Measurements from ENCODE around the gene MGRN1. TPM values are rescaled to one million over a fixed set of nuclear protein-coding genes. Genes with fewer than 3 reads are reported as not detected.

MGRN1 gene
- total and polyA plus RNA-seq, 2 experiments from 2014 or later: 14.0 to 26.4 TPM

DNA sequence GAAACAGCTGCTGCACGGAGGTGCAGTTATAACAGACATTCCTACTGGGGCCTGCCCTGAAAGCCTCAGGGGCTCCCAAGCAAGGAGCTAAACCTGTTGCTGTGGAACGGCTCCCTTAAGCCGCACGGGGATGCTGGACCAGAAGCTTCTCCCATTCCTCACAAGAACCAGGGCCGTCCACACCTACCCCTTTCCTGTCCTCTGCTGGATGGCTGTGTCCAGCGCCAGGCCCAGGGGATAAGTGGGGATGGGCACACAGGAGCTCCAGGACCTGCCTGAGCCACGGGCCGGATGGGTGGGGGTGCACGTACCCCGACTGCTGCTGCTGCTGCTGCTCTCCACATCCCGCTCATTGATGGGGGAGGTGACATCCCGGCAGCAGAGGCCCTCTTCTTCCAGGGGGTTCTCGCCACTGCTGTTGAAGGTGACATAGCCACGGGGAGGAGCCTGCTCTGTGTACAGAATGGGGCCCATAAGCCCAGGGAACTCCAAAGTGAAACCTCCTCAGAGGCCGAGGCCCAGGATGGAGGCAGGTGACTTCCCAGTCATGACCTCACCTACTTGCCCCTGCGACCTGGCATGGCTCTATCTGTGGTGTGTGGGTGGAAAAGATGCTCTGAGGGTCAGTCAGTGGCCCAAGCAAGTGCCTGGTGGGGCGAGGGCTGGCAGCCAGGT is 77.3 kb downstream of the MGRN1 start:
- Histone ChIP-seq H3K36me3 (ENCODE audit: low read depth) (no peaks in the 10 kb centered on the region), H3K4me1 (ENCODE audit: insufficient read depth) (no peaks in the 10 kb centered on the region)

DNA sequence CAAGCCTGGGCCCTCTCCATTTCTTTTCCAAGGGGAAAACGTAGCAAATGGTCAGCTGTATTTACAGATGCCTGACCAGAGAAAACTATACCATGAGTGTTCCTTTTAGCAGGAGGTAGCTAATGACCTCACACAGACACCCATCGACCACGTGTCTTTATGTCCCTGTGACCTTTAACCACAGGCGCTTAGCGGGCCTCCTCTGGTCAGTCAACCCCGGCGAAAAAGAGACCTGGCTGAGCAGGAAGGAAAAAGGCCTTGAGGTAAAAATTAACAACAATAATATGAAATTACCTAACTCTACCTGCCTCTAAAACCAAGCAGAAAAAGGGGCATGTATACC is 77.8 kb downstream of the MGRN1 start:
- H3K36me3 ChIP-seq (ENCODE audit: low read depth): peaks cover 2% of the 10 kb centered on the region; the same call in 1 of the 2 replicates
- H3K4me3 ChIP-seq: no peak overlapping the region
- WGBS, 2 experiments (ENCODE audit: low coverage in 1 of 2, low lambda C conversion rate in 2 of 2, missing lambda C conversion rate in 2 of 2): 75 to 83% methylated on average over 7 of the region's 7 CpGs
- DNase-seq: no peak
- H2AFZ ChIP-seq: no peak overlapping the region
- H3K9me2 ChIP-seq (ENCODE audit: insufficient read depth): no peaks in the 10 kb centered on the region
- H3F3A ChIP-seq (ENCODE audit: insufficient read depth): no peaks in the 10 kb centered on the region
- H3K4me1 ChIP-seq (ENCODE audit: insufficient read depth): no peaks in the 10 kb centered on the region
- H3K4me2 ChIP-seq (ENCODE audit: unreplicated experiment): no peak overlapping the region
- no peak overlapping the region for H3K27ac ChIP-seq
- in situ Hi-C loops (cut with MboI): no loop called here
- no peaks in the 10 kb centered on the region for H3K27me3 ChIP-seq (replicated peaks; ENCODE audit: insufficient read depth)
- no peak overlapping the region for H3K9ac ChIP-seq
- no peaks in the 10 kb centered on the region for H3K79me2 ChIP-seq (ENCODE audit: insufficient read depth)
- H3K9me3 ChIP-seq (ENCODE audit: low read depth): no peaks in the 10 kb centered on the region
- H4K20me1 ChIP-seq (ENCODE audit: insufficient read depth): no peaks in the 10 kb centered on the region
- TF ChIP-seq EZH2 (IDR thresholded peaks at IDR 0.05; ENCODE audit: insufficient read depth, poor library complexity, severe bottlenecking): no peak
- no peak for TF ChIP-seq EZH2phosphoT487 (IDR thresholded peaks at IDR 0.05; ENCODE audit: insufficient read depth, low read depth)

More for the DNA sequence above, 77.3 kb downstream of the MGRN1 start:
- H3K9ac ChIP-seq: no peak overlapping the region
- no peaks in the 10 kb centered on the region for H4K20me1 ChIP-seq (ENCODE audit: insufficient read depth)
- in situ Hi-C loops (cut with MboI): no loop called here
- no peak for TF ChIP-seq EZH2phosphoT487 (IDR thresholded peaks at IDR 0.05; ENCODE audit: insufficient read depth, low read depth)
- no peak for TF ChIP-seq EZH2 (IDR thresholded peaks at IDR 0.05; ENCODE audit: insufficient read depth, poor library complexity, severe bottlenecking)
- DNase-seq: no peak
- H2AFZ ChIP-seq: no peak overlapping the region
- no peak overlapping the region for H3K4me3 ChIP-seq
- no peaks in the 10 kb centered on the region for H3K9me3 ChIP-seq (ENCODE audit: low read depth)
- no peaks in the 10 kb centered on the region for H3K79me2 ChIP-seq (ENCODE audit: insufficient read depth)
- H3K9me2 ChIP-seq (ENCODE audit: insufficient read depth): no peaks in the 10 kb centered on the region
- 95 to 96% methylated on average over 17 of the region's 17 CpGs for WGBS, 2 experiments (ENCODE audit: low coverage in 1 of 2, low lambda C conversion rate in 2 of 2, missing lambda C conversion rate in 2 of 2)
- H3F3A ChIP-seq (ENCODE audit: insufficient read depth): no peaks in the 10 kb centered on the region
- no peak overlapping the region for H3K27ac ChIP-seq
- no peak overlapping the region for H3K4me2 ChIP-seq (ENCODE audit: unreplicated experiment)
- no peaks in the 10 kb centered on the region for H3K27me3 ChIP-seq (replicated peaks; ENCODE audit: insufficient read depth)

DNA sequence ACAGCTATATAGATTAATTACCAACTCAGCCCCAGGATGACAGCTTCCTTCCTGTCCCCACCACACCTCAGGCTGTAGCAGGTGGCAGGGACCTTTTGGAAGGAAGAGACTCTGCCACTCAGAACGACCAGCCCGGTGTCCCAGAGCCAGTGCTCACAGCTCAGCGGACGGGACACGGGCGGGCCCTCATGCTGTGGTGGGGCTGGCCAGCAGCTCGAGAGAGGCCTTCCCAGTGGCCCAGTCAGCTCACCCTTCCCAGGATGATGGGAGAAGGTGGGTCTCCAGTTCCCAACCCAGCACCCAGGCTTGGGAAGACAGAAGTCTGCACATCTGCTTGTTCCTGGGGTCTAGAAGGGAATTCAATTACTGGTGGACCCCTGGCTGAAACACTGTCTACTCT is 79.3 kb downstream of the MGRN1 start:
- H3F3A ChIP-seq (ENCODE audit: insufficient read depth): no peaks in the 10 kb centered on the region
- no peak for TF ChIP-seq EZH2 (IDR thresholded peaks at IDR 0.05; ENCODE audit: insufficient read depth, poor library complexity, severe bottlenecking)
- TF ChIP-seq EZH2phosphoT487 (IDR thresholded peaks at IDR 0.05; ENCODE audit: insufficient read depth, low read depth): no peak
- no peaks in the 10 kb centered on the region for H3K79me2 ChIP-seq (ENCODE audit: insufficient read depth)
- in situ Hi-C loops (cut with MboI): no loop called here
- no peaks in the 10 kb centered on the region for H4K20me1 ChIP-seq (ENCODE audit: insufficient read depth)
- no peaks in the 10 kb centered on the region for H3K27me3 ChIP-seq (replicated peaks; ENCODE audit: insufficient read depth)
- no peak overlapping the region for H2AFZ ChIP-seq
- H3K4me3 ChIP-seq: no peak overlapping the region
- H3K9ac ChIP-seq: no peak overlapping the region
- H3K4me2 ChIP-seq (ENCODE audit: unreplicated experiment): no peak overlapping the region
- no peak for DNase-seq
- peaks cover 6% of the 10 kb centered on the region; the same call in 1 of the 2 replicates for H3K36me3 ChIP-seq (ENCODE audit: low read depth)
- H3K9me2 ChIP-seq (ENCODE audit: insufficient read depth): no peaks in the 10 kb centered on the region
- 93 to 96% methylated on average over 7 of the region's 7 CpGs for WGBS, 2 experiments (ENCODE audit: low coverage in 1 of 2, low lambda C conversion rate in 2 of 2, missing lambda C conversion rate in 2 of 2)
- H3K27ac ChIP-seq: no peak overlapping the region
- H3K9me3 ChIP-seq (ENCODE audit: low read depth): no peaks in the 10 kb centered on the region
- no peaks in the 10 kb centered on the region for H3K4me1 ChIP-seq (ENCODE audit: insufficient read depth)

DNA sequence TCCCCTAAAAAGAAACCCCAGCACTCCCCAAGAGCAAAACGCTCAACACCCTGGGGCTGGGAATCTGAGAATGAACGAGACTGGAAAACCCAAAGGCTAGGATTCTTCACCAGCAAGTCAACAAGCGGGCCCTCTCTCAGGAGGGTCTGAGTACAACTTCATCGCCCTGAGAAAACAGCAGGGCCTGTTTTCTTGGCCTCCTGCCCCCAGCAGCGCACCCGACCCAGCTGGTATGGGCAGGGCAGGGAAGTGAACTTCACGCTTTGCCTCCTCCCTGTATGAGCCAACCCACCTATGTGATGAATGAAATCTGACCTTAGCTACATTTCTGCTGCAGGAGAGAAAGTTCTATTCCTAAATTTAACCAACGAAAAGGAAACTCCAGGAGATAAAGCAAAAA is 79.9 kb downstream of the MGRN1 start:
- in situ Hi-C loops (cut with MboI): no loop called here
- Histone ChIP-seq H3K27ac (no peak overlapping the region), H3F3A (ENCODE audit: insufficient read depth) (no peaks in the 10 kb centered on the region), H3K36me3 (ENCODE audit: low read depth) (peaks cover 6% of the 10 kb centered on the region; the same call in 1 of the 2 replicates), H3K9ac (no peak overlapping the region), H4K20me1 (ENCODE audit: insufficient read depth) (no peaks in the 10 kb centered on the region), H3K27me3 (replicated peaks; ENCODE audit: insufficient read depth) (no peaks in the 10 kb centered on the region), H3K4me2 (ENCODE audit: unreplicated experiment) (no peak overlapping the region), H3K9me3 (ENCODE audit: low read depth) (no peaks in the 10 kb centered on the region), H3K79me2 (ENCODE audit: insufficient read depth) (no peaks in the 10 kb centered on the region), H3K4me1 (ENCODE audit: insufficient read depth) (no peaks in the 10 kb centered on the region), H3K9me2 (ENCODE audit: insufficient read depth) (no peaks in the 10 kb centered on the region), H3K4me3 (no peak overlapping the region), H2AFZ (no peak overlapping the region)
- DNase-seq: no peak
- TF ChIP-seq EZH2 (IDR thresholded peaks at IDR 0.05; ENCODE audit: insufficient read depth, poor library complexity, severe bottlenecking): no peak
- TF ChIP-seq EZH2phosphoT487 (IDR thresholded peaks at IDR 0.05; ENCODE audit: insufficient read depth, low read depth): no peak
- 81 to 82% methylated on average over 8 of the region's 8 CpGs for WGBS, 2 experiments (ENCODE audit: low coverage in 1 of 2, low lambda C conversion rate in 2 of 2, missing lambda C conversion rate in 2 of 2)

Data from GM23248 (cell line).